NCI-H1092 (cell line): ENCODE results near the gene GRIA1.
"Not testable (repeated sequence)": the region's sequence is repeated elsewhere in the genome, so short reads cannot be mapped to it uniquely, and the experiment has no call there.

Experiments
- DNase-seq: peaks from one replicate; lab custom pipeline; 2025; lab: John Stamatoyannopoulos, UW

Gene GRIA1

DNA sequence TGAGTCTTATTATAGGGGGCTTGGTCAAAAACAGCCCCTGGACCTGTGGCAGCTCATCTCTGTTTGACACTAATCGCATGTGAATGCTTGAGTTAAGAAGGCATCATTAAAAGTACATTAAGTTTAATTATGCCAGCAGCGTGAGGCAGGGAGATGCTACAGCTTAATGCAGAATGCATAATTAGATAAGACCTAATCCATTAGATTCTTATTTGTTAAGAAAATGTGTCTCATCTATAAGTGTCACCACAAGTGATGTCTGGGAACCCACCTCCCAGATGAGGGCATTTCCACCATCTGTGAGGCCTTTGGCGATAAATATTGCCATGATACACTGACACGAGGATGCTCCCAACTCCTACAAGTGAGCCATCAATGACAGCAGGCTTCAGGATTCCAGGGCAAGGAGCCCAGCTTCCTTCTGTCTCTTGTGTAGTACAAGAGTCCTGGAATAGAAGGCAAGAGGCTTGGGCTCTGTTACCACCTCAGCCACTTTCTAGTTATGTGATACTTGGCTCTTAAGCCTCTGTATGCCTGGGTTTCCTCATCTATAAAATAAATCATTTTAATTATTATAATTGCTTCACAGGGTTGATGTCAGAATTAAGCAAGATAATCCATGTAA lies 345.5 kb downstream of the GRIA1 start:
- DNase-seq, result no peak

DNA sequence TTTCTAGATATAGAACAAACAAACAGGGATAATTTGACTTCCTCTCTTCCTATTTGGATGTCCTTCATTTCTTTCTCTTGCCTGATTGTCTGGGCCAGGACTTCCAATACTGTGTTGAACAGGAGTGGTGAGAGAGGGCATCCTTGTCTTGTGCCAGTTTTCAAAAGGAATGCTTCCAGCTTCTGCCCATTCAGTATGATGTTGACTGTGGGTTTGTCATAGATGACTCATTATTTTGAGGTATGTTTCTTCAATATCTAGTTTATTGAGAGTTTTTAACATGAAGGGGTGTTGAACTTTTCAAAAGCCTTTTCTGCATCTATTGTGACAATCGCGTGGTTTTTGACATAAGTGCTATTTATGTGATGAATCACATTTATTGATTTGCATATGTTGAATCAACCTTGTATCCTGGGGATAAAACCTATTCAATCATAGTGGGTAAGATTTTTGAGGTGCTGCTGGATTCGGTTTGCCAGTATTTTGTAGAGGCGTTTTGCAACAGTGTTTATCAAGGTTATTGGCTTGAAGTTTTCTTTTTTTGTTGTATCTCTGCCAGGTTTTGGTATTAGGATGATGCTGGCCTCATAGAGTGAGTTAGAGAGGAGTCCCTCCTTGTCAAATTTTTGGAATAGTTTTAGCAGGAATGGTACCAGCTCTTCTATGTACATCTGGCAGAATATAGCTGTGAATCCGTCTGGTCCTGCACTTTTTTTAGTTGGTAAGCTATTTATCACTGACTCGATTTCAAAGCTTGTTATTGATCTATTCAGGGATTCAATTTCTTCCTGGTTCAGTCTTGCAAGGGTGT lies 359.0 kb downstream of the GRIA1 start:
- not testable (repeated sequence) for DNase-seq

DNA sequence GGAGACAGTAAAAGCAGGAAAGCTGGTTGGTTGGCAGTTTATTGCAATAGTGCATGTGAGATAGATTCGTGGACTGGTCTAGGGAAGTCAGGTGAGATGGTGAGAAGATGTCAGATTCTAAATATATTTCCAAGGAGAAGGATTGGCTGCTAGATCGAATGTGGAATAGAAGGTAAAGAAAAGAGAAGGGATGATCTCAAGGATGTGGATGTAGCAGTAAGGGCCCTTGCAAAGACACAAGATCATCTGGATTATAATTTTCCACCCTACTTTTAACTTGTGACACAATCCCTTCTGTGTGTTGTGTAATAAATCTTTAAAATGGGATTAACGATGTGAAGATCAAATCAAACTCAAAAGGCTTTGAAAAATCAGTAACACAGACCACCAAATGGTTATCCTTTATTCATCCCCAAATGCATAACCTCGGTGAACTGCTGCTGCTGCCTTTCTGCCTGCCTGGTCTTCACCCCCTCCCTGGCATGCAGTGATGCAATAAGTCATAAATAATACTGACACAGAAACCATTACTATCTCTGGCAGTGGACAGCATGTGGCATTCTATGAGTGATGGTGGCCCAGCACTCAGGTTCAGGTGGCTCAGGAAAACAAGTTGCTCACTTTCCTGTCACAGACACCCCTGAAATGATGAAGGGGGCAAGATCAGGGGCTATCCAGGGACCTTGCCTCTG lies 369.9 kb downstream of the GRIA1 start:
- no peak for DNase-seq

- DNase-seq, result not testable (repeated sequence)
Measured at GRCh38 chr5:153862906-153863305, 372.4 kb downstream of the GRIA1 start.
